ENCODE results near the gene HIGD1A. TPM values are rescaled to one million over a fixed set of nuclear protein-coding genes. Genes with fewer than 3 reads are reported as not detected.

Gene HIGD1A
- polyA plus RNA-seq, 1 of the 3 experiments (the other 2 are of a cell fraction), result 72.1 TPM

GRCh38 chr3:42843713-42844411 lies 39.6 kb upstream of the HIGD1A start:
- Histone ChIP-seq H3K9ac (no peak overlapping the region), H3K27ac (ENCODE audit: low read depth in 2 of 2, low read length in 1 of 2) (no peak overlapping the region), H3K79me2 (ENCODE audit: insufficient read depth) (no peaks in the 10 kb centered on the region), H3K4me1 (ENCODE audit: control insufficient read depth in 1 of 2, insufficient read depth in 2 of 2, low read depth in 1 of 2, low read length in 1 of 2) (peaks cover 0 to 21% of the 10 kb centered on the region in 2 experiments; a peak in 1 of 4 replicates), H4K20me1 (ENCODE audit: insufficient read depth) (no peaks in the 10 kb centered on the region), H3K4me3 (ENCODE audit: low read depth in 2 of 2, low read length in 1 of 2) (no peak overlapping the region), H3K9me3 (no peaks in the 10 kb centered on the region), H3F3A (replicated peaks; ENCODE audit: insufficient read depth) (no peaks in the 10 kb centered on the region), H2AFZ (ENCODE audit: low read depth) (no peak overlapping the region), H3K9me2 (no peaks in the 10 kb centered on the region), H3K4me2 (no peak overlapping the region), H3K27me3 (ENCODE audit: insufficient read depth) (no peaks in the 10 kb centered on the region; the same call in 1 of the 2 replicates), H3K36me3 (replicated peaks in 1 of 2; ENCODE audit: control insufficient read depth in 1 of 2, insufficient read depth in 2 of 2, low read length in 1 of 2) (no peaks in the 10 kb centered on the region)
- no peak for TF ChIP-seq GABPA (IDR thresholded peaks at IDR 0.05; ENCODE audit: low read depth)
- no peak for TF ChIP-seq RAD21 (IDR thresholded peaks at IDR 0.05; ENCODE audit: low read length)
- TF ChIP-seq FOXJ3 (CRISPR knock-in tag; IDR thresholded peaks at IDR 0.05), result no peak
- no peak for TF ChIP-seq GATA2 (CRISPR knock-in tag; IDR thresholded peaks at IDR 0.05)
- no peak for TF ChIP-seq RXRA (IDR thresholded peaks at IDR 0.05; ENCODE audit: borderline replicate concordance, low read depth)
- no peak for TF ChIP-seq NRF1 (IDR thresholded peaks at IDR 0.05; ENCODE audit: low read depth, low read length)
- no peak for TF ChIP-seq USF2 (IDR thresholded peaks at IDR 0.05; ENCODE audit: borderline replicate concordance, low read depth, low read length)
- no peak for TF ChIP-seq MEF2A (IDR thresholded peaks at IDR 0.05; ENCODE audit: borderline replicate concordance, low read depth)
- no peak for TF ChIP-seq SMC3 (IDR thresholded peaks at IDR 0.05; ENCODE audit: low read depth, low read length)
- no peak for TF ChIP-seq ELF1 (IDR thresholded peaks at IDR 0.05)
- TF ChIP-seq CTCF (IDR thresholded peaks at IDR 0.05), result no peak
- TF ChIP-seq FOXM1 (IDR thresholded peaks at IDR 0.05; ENCODE audit: low read depth), result no peak
- TF ChIP-seq NFIC (IDR thresholded peaks at IDR 0.05; ENCODE audit: borderline replicate concordance), result no peak
- TF ChIP-seq TEAD4 (IDR thresholded peaks at IDR 0.05; ENCODE audit: borderline replicate concordance, insufficient read depth), result no peak
- TF ChIP-seq EP300 (IDR thresholded peaks at IDR 0.05; ENCODE audit: borderline replicate concordance in 1 of 2, low read depth in 1 of 2, low read length in 1 of 2), result no peak
- TF ChIP-seq TCF12 (IDR thresholded peaks at IDR 0.05), result no peak
- no peak for TF ChIP-seq USF1 (IDR thresholded peaks at IDR 0.05; ENCODE audit: borderline replicate concordance, low read depth)
- TF ChIP-seq SIN3A (IDR thresholded peaks at IDR 0.05; ENCODE audit: borderline replicate concordance, low read depth, low read length), result no peak
- ChIA-PET POLR2A (no interaction called here), CTCF (interaction anchor here (1.1 to 2.3 kb wide), 2 partner anchors 13 to 37 kb away, joined by 3 to 11 read pairs; no protein-coding TSS in a partner anchor)
- 84% methylated on average over 6 of the region's 6 CpGs for WGBS (ENCODE audit: low lambda C conversion rate)
- no peak for DNase-seq

Measured in SK-N-SH (cell line).